SK-N-SH (cell line): ENCODE data around the gene FNDC10.

ENCODE experiments used
- CTCF ChIP-seq: fragments of 200-600 bp; sonication (generic); IDR thresholded peaks from 2 replicates; pipeline ENCODE4 v1.6.1; 2017; ENCODE audit warnings: antibody characterized with exemption, mild to moderate bottlenecking, moderate library complexity
- RXRA ChIP-seq: IDR thresholded peaks from 2 replicates; pipeline ENCODE4 v1.4.0; 2012; ENCODE audit warnings: low read depth, mild to moderate bottlenecking, borderline replicate concordance

GRCh38 chr1:1622010-1622787 lies 22.3 kb upstream of the FNDC10 start:
- TF ChIP-seq CTCF: no peak
- no peak for TF ChIP-seq RXRA
